Hematopoietic multipotent progenitor cell treated with erythropoietin and hydrocortisone succinate and interleukin-3 and kit ligand, for 8 days (in vitro differentiated cells): ENCODE results near the gene KCNA2.

ENCODE experiments used
- DNase-seq: peaks from one replicate; pipeline ENCODE4 v3.0.0-alpha.2; 2015

Gene KCNA2

DNA sequence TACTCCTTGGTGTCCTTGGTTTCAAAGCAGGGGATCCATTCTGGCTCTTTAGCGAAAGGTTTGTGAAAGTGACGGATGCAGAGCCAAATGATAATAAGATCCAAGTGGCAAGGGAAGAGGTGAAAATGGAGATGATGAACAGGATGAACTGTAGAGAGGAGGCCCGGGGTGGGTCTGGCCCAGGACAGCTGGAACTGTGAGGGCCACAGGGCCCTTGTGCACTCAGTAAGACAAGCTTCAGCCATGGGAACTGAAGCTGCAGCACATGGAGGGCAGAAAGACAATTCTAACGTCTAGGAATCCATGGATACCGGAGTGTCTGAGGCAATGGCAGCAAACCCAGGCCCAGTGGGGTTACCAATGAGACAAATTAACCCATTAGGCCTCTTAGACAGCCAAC, 4.8 kb downstream of the KCNA2 start:
- DNase-seq = no peak

DNA sequence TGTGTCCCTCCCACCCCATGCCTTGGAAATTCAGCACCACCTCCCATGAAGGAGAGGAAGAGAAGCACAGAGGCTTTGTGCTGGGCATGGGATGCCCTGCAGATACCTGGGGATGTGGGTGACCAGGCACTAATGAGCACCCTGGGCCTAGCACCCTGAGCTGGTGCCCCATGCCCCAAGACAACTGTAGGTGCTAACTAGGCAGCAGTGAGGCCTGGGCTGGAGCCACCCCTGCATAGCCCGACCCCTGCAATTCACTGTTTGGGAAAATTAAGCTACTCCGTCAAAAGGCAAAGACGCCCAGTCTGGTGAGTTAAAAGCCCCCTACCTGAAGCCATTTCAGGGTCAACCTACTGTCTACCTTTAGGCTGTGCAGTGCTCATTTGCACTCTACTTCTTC, 5.4 kb downstream of the KCNA2 start:
- no peak for DNase-seq

GRCh38 chr1:110597966-110598365, 8.2 kb downstream of the KCNA2 start:
- no peak for DNase-seq

GRCh38 chr1:110596312-110596711, 9.8 kb downstream of the KCNA2 start:
- no peak for DNase-seq

DNA sequence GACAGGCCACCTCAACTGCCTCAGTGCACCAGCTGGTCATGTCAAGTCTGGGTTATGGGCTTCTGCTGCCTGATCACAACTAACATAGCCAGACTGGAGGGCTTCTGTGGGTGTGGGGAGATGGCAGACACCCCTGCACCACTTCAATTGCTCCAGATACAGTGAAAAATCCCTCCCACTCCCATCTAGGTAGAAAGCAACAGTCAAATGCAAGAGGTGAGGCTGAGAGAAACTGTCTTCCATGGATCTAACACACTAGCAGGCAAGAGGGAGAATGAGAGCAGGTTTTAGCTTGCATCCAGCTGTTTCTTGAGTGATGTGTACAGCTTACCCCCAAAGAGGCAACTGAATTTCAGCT, 10.8 kb downstream of the KCNA2 start:
- DNase-seq = no peak

DNA sequence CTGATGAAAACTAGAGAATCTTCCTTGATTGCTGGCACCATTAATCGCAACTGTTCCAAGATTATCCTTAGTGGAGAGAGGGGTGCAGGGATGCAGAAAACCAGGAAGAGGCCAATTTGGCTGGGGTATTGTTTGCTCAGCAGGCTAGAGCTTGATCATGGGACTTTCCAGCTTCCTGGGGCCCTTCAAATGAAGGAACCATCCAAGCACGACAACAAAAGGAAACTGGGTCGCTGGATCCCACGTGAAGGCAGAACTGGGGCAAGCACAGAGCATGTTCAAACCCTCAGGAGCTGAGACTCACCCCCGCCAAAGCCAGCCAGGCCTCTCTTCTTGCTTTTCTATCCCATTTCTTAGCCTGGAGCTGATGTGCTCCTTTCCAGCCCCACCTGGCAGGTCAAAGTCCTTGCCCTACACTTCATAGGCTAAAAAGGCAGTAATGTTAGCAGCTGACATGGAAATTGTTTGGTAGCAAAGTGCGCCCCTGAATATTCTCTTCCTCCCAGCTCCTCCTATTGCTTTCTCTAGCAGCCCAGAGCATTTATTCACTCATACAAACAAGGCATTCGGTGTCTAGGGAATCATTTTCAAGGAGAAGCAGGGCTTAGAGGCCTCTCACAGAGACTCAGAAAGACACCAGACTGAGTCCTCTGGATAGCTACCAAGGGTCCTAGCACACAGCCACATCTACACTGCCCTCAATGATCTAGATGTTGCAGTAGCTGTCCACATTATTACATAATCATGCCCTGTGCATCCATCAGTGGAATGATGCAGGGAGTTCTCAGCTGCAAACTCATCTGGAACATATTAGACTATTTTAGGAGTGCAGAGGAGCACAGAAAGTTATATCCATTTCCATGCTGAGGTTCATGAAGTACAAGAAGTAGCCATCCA, 11.5 kb downstream of the KCNA2 start:
- DNase-seq = no peak

- no peak for DNase-seq
Measured at GRCh38 chr1:110593902-110594301, 12.3 kb downstream of the KCNA2 start.

DNA sequence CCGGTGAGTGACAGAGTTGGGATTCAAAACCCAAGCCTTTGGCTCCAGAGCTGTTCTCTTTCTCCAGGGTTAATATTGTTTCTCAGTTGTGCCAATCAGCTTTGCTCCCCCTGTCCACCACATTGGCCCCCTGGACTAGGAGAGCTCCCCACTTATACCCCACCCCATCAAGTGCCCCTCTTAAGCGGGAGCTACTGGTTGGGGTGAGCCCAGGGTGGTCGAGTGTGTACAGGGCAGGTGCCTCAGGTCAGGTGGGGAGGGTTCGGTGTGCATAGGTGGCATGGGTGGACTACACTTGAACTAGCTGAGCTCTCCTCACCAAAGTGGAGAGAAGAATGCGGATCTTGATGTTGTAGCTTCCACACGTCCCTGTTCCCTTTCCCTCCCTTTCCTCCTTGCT, 14.2 kb downstream of the KCNA2 start:
- DNase-seq = no peak

GRCh38 chr1:110588991-110589390, 17.2 kb downstream of the KCNA2 start:
- DNase-seq = no peak

- DNase-seq = no peak
Measured at GRCh38 chr1:110588486-110588885, 17.7 kb downstream of the KCNA2 start.

- no peak for DNase-seq
Measured at GRCh38 chr1:110587906-110588305, 18.3 kb downstream of the KCNA2 start.

DNA sequence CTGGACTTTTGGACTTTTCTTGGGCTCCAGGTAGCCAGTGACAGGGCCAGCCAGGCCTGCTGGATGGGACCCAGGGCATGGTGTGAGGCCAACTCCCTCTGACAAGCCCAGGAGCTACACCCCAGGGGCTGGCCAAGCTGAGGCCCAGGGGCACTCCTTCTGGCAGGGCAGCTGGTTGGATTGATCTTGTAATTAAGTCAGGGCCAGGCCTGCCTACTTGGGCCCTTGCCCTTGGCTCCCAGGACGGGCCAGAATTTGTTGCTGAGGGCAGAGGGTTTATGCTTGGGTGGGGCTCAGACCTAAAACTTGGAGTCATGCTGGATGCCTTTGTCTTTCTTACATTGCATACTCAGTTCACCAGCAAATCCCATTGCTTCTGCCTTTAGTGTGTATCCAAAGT, 20.7 kb downstream of the KCNA2 start:
- DNase-seq = no peak

DNA sequence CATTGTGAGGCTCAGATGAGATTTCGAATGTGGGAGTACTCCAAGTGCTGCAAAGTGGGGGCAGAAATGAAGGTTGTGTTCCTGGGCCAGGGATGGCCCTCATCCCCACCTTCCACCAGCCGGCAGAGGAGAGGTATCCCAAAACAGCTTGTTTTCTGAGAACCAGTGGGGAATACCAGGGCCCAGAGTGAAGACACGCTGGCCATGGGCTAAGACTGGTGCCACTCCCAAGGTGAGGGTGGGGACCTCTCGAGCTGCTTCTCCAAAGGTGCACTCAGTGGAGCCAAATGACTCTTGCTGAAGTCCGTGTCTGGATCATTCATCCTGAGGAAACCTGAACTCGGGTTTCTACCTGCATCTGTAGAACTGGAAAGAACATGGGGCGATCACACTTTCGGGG, 22.1 kb downstream of the KCNA2 start:
- DNase-seq = no peak

- no peak for DNase-seq
Measured at GRCh38 chr1:110583505-110583904, 22.7 kb downstream of the KCNA2 start.

GRCh38 chr1:110582378-110582777, 23.8 kb downstream of the KCNA2 start:
- DNase-seq = no peak

GRCh38 chr1:110581682-110582145, 24.4 kb downstream of the KCNA2 start:
- no peak for DNase-seq

GRCh38 chr1:110580244-110580643, 25.9 kb downstream of the KCNA2 start:
- no peak for DNase-seq

DNA sequence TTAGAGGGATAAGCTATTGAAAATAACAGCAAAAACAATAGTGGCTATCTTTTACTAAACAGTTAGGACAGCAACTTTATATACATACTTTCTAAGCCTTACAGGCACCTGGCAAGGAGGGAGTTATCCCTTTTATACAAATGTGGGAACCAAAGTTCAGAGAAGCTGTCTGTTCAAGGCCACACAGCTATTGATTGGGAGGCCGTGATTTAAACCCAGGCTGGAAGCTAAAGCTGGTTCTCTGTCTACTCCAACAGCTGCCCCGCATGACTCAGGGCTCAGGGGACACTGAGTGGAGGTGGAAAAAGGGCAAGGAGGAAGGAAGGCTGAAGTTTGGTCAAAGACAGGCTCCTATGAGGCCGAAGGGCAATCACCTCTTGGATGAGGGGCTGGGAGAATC, 26.7 kb downstream of the KCNA2 start:
- DNase-seq = no peak

DNA sequence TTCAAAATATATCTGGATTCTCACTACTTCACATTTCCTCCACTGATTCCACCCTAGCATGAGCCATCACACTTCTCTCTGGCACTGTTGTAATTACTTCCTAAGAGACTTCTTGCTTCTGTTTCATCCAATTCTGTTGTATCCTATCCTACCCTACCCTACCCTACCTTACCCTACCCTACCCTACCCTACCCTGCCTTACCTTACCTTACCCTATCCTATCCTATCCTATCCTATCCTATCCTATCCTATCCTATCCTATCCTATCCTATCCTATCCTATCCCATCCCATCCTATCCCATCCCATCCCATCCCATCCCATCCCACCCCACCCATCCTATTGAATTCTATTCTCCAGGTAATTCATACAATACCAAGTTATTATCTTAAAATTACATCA, 29.7 kb downstream of the KCNA2 start:
- no peak for DNase-seq

DNA sequence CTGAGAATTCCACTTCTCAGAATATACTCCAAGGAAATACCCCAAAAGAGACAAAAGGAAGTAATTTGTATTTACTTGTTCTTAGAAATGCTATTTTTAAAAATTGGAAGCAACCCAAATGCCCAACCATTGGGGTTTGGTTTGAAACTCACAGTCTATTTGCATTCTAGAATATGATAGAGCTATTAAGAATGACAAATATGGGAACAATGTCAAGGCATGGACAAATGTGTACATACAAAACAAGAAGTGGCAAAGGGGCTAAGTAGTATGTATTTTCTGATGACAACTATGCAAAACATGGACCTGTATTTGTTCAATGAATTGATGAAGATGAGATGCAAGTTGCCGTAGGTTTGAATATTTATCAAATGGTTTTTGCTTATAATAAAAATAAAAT, 32.8 kb downstream of the KCNA2 start:
- DNase-seq = no peak

DNA sequence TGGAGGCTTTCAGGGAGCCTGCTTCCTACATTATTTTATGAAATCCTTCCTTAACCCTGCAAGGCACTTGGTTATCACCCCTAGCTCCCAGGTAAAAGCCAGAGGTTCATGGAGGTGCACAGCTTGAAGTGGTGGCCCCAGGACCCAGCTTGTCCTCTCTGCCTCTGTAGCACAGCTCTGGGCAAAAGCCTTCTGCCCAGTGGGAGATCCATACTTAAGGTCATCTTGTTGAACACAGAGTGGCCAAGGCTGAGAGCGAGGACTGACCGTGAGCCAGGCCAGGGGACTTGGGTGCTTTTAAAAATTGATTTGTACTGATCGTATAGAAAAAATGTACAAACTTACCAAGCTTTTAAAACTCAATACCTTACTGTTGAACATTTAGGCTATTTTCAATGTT, 33.4 kb downstream of the KCNA2 start:
- DNase-seq = no peak

DNA sequence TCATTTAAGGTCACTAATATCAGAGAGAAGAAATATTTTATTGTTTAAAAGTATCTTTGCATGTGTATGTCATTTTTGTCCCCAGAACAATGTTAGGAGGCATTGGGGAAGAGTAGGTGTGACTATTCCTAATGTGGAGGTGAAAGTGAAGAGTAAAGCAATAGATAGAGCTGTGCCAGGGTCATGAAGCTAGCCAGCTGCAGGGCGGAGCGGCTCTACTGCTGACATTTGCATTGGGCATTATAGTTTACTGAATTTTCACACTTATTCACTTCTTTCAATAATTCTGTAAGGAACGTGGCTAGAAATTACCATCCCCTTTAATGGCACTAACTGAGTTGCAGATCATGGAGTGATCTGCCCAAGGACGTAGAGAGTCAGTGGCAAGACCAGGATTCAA, 35.3 kb downstream of the KCNA2 start:
- DNase-seq = no peak

- no peak for DNase-seq
Measured at GRCh38 chr1:110570307-110570706, 35.9 kb downstream of the KCNA2 start.

- DNase-seq = no peak
Measured at GRCh38 chr1:110566836-110567235, 39.3 kb downstream of the KCNA2 start.

DNA sequence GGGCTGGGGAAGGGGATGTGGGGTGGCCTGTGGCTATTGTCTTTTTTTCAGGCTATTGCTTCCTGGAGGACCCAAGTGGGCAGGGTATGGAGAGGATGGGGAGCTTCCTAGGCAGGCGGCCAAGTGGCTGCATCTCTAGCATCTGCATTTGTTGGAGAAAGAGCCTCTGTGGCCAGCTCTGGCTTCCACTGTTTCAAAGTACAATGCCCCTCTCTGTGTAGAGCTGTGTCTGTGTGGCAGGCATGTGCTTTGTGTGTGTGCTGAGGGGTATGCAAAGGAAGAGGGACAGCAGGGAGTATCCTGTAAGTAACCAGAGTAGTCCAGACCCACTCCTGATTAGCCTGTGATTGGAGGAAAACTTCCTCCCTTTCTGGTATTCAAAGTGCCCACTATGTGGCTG, 40.6 kb downstream of the KCNA2 start:
- no peak for DNase-seq
